HepG2 (cell line): Measurements from ENCODE around the gene MRPL18. TPM values are rescaled to one million over a fixed set of nuclear protein-coding genes. Genes with fewer than 3 reads are reported as not detected.
"Not testable (repeated sequence)": the region's sequence is repeated elsewhere in the genome, so short reads cannot be mapped to it uniquely, and the experiment has no call there.

ENCODE experiments used
- ATAC-seq: fragments of 200-7000 bp; cut with Tn5 transposase; 3 replicates; pipeline ENCODE4 v1.9.1; 2020; ENCODE audit warnings: mild to moderate bottlenecking, moderate library complexity
- BruUV-seq: library from RNA; stranded (reverse); fragments of 400-500 nt; replicated peaks from 2 replicates; lab custom pipeline; 2021; lab: Mats Ljungman, UMichigan
- CTCF ChIA-PET: fragments of 300-600 bp; formaldehyde crosslinking; extraction: SDS; loops from one replicate; lab custom pipeline; 2021; ENCODE audit warnings: low total read pairs, inconsistent platforms, low intra/inter-chr PET ratio; lab: Yijun Ruan, JAX
- POLR2A ChIA-PET: fragments of 350-600 bp; sonication (Branson Sonifier 250); formaldehyde crosslinking; loops from one replicate; lab custom pipeline; 2020; ENCODE audit warnings: antibody characterized with exemption, inconsistent platforms; lab: Yijun Ruan, JAX
- DNase-seq: peaks from one replicate; pipeline ENCODE4 v3.0.0-alpha.2; 2015; ENCODE audit warnings: low spot score
- FAIRE-seq: peaks from 3 replicates; lab custom pipeline; 2011; peaks lifted over from hg19 to GRCh38; lab: Jason Lieb, UNC
- H2AFZ ChIP-seq: one replicate; pipeline ENCODE4 v1.6.1; 2011; ENCODE audit warnings: low read length, inconsistent platforms
- H3K27ac ChIP-seq: fragments of 300-600 bp; 3 replicates; pipeline ENCODE4 v1.8.0; 2011; ENCODE audit warnings: mixed run types, mild to moderate bottlenecking, mixed read lengths, low read length, inconsistent platforms; ENCODE audit not compliant: insufficient read depth; ENCODE audit errors: extremely low read length
- H3K27me3 ChIP-seq, 2 experiments: fragments of 200-600 bp in 1 of 2; 2 replicates in 1 of 2; 3 replicates in 1 of 2; pipeline versions ENCODE4 v1.6.0 to v1.8.0; 2011; ENCODE audit warnings: low read length in 2 of 2, mild to moderate bottlenecking in 2 of 2, moderate library complexity in 2 of 2, inconsistent platforms in 1 of 2; ENCODE audit not compliant: insufficient read depth in 2 of 2, control insufficient read depth in 1 of 2
- H3K36me3 ChIP-seq, 2 experiments: fragments of 200-600 bp in 1 of 2; replicated peaks in 1 of 2; 2 replicates in 1 of 2; 3 replicates in 1 of 2; pipeline versions ENCODE4 v1.5.1 to v1.8.0; 2011; ENCODE audit warnings: low read length in 2 of 2, inconsistent platforms in 1 of 2; ENCODE audit not compliant: insufficient read depth in 2 of 2, control insufficient read depth in 1 of 2
- H3K4me1 ChIP-seq: 2 replicates; pipeline ENCODE4 v1.5.1; 2012; ENCODE audit warnings: low read length, inconsistent platforms; ENCODE audit not compliant: insufficient read depth
- H3K4me2 ChIP-seq: 2 replicates; pipeline ENCODE4 v1.6.0; 2011; ENCODE audit warnings: low read depth, low read length, inconsistent platforms
- H3K4me3 ChIP-seq, 3 experiments: fragments of 200-600 bp in 1 of 3; sonication (generic), shearing (Covaris generic) in 1 of 3; replicated peaks in 1 of 3; 2 replicates each; pipeline ENCODE4 v1.5.1; 2011 to 2016; ENCODE audit warnings: low read length in 3 of 3, inconsistent platforms in 2 of 3, low read depth in 2 of 3, mild to moderate bottlenecking in 2 of 3, control low read depth in 1 of 3, mixed read lengths in 1 of 3; ENCODE audit not compliant: insufficient read depth in 1 of 3
- H3K79me2 ChIP-seq: one replicate; pipeline ENCODE4 v1.6.1; 2011; ENCODE audit warnings: low read length, inconsistent platforms; ENCODE audit not compliant: insufficient read depth
- H3K9ac ChIP-seq: 2 replicates; pipeline ENCODE4 v1.6.0; 2011; ENCODE audit warnings: mild to moderate bottlenecking, low read depth, low read length, inconsistent platforms; ENCODE audit not compliant: insufficient read depth
- H3K9me3 ChIP-seq: 2 replicates; pipeline ENCODE4 v1.5.1; 2012; ENCODE audit warnings: mild to moderate bottlenecking, low read length
- H4K20me1 ChIP-seq: 2 replicates; pipeline ENCODE4 v1.6.0; 2011; ENCODE audit warnings: inconsistent platforms, mild to moderate bottlenecking, low read length, moderate library complexity; ENCODE audit not compliant: insufficient read depth
- SCMH1 ChIP-seq: sonication (generic); formaldehyde crosslinking; IDR thresholded peaks from 2 replicates; pipeline ENCODE4 v1.9.0; 2021; ENCODE audit warnings: missing genetic modification reagents, mild to moderate bottlenecking, borderline replicate concordance
- ZSCAN12 ChIP-seq: sonication (generic); formaldehyde crosslinking; IDR thresholded peaks from 2 replicates; pipeline ENCODE4 v1.9.0; 2021; ENCODE audit warnings: mild to moderate bottlenecking, missing genetic modification reagents
- WGBS: methylation state at CpG from one replicate; pipeline ENCODE4 v1.1.6; 2017; ENCODE audit warnings: low lambda C conversion rate; 5-methylcytosine and 5-hydroxymethylcytosine counted together
- in situ Hi-C: cut with HindIII; loops from 2 replicates; pipeline ENCODE4 v1.10.0; 2017; ENCODE audit warnings: low pct_unique_long_range_greater_than_20kb; ENCODE audit not compliant: extremely low pct_ligation_motif_present
- intact Hi-C: fragments of 100-400 bp; cut with micrococcal nuclease; formaldehyde crosslinking; loops from one replicate; pipeline ENCODE4 v1.10.0; 2022; ENCODE audit not compliant: unreplicated experiment
- polyA plus RNA-seq, 8 experiments: library from polyadenylated mRNA; depleted of rRNA in 3 of 8; stranded (reverse) in 7 of 8; unstranded in 1 of 8; fragments of >200 nt; fragmentation: Illumina TruSeq in 4 of 8; extraction: Trizol in 4 of 8; gene quantifications; 2 replicates each; pipeline versions ENCODE4 v1.2.1 to v1.2.3, GENCODE V29; 2011 to 2016; ENCODE audit warnings: low read depth in 4 of 8, missing spikeins in 1 of 8, mixed read lengths in 1 of 8; ENCODE audit not compliant: insufficient read depth in 1 of 8
- total RNA-seq, 5 experiments: library from RNA; depleted of rRNA; stranded (reverse); fragments of >200 nt; fragmentation: Illumina TruSeq; extraction: Trizol; gene quantifications; 2 replicates each; pipeline ENCODE4 v1.2.3, GENCODE V29; 2016; ENCODE audit warnings: low read depth in 1 of 5
- TF ChIP-seq, protein P1 (sequence below), 2 experiments: sonication (generic) in 1 of 2; formaldehyde crosslinking in 1 of 2; IDR thresholded peaks; 2 replicates each; pipeline versions ENCODE4 v1.4.0 to v1.6.1; 2016 to 2020; ENCODE audit warnings: borderline replicate concordance in 1 of 2, low read depth in 1 of 2, mild to moderate bottlenecking in 1 of 2, missing genetic modification reagents in 1 of 2

Gene MRPL18
- total and polyA plus RNA-seq, 2 of the 13 experiments (the other 11 are each of a cell fraction or from before 2014, with no cell fraction given): 85.6 to 176 TPM

DNA sequence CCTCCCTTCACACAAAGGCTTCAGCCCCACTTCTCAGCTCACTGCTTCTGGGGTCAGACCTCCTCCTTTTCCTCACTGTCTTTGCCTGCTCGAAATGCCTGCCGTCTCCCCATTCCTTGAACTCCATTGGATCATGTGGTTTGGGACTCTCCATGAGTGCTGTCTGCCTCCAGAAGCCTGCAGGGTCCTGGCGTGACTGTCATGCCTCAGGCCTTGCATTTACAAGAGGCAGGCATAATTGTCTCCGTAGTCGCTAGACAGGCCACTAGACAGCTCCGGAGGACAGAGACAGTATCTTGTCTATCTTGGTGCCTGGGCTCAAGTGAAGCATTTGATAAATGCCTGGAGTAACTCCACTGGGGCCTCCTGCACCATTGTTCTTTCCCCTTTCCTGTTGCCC lies 25.1 kb downstream of the MRPL18 start (continued):
- TF ChIP-seq, protein P1, sequence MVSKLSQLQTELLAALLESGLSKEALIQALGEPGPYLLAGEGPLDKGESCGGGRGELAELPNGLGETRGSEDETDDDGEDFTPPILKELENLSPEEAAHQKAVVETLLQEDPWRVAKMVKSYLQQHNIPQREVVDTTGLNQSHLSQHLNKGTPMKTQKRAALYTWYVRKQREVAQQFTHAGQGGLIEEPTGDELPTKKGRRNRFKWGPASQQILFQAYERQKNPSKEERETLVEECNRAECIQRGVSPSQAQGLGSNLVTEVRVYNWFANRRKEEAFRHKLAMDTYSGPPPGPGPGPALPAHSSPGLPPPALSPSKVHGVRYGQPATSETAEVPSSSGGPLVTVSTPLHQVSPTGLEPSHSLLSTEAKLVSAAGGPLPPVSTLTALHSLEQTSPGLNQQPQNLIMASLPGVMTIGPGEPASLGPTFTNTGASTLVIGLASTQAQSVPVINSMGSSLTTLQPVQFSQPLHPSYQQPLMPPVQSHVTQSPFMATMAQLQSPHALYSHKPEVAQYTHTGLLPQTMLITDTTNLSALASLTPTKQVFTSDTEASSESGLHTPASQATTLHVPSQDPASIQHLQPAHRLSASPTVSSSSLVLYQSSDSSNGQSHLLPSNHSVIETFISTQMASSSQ (IDR thresholded peaks at IDR 0.05; ENCODE audit: low read depth): no peak
- TF ChIP-seq, protein P1 (CRISPR knock-in tag; IDR thresholded peaks at IDR 0.05; ENCODE audit: borderline replicate concordance): no peak
- no peak for TF ChIP-seq SCMH1
- TF ChIP-seq ZSCAN12: no peak

DNA sequence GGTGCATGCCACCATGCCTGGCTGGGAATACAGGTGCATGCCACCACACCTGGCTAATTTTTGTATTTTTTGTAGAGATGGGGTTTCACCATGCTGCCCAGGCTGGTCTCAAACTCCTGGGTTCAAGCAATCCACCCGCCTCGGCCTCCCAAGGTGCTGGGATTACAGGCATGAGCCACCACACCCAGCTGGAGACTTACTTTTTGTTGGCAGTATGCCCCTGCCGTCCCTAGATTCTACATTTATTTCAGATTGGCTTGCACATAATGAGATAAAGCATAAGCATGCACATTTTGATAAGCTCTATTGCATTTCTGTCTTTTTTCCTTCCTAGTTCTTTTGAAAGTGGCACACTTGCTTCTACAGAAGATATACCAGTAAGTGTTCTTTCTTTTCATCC lies 26.5 kb downstream of the MRPL18 start:
- H3K4me3 ChIP-seq, H3K9me3 ChIP-seq, DNase-seq, POLR2A ChIA-PET, H2AFZ ChIP-seq, FAIRE-seq, H3K9ac ChIP-seq, H3K36me3 ChIP-seq, intact Hi-C loops, CTCF ChIA-PET, H3K27ac ChIP-seq, H3K4me2 ChIP-seq, in situ Hi-C loops, BruUV-seq, ATAC-seq, H4K20me1 ChIP-seq, H3K79me2 ChIP-seq: not testable (repeated sequence)
- WGBS: 39% methylated on average over 3 of the region's 3 CpGs
- Histone ChIP-seq H3K27me3 (peaks cover 8 to 70% of the 10 kb centered on the region in 2 experiments; a peak in 4 of 5 replicates), H3K4me1 (peaks cover 13% of the 10 kb centered on the region)
